B cell (primary cell): ENCODE measurements around the gene BMP7.

ENCODE experiments used
- EZH2 ChIP-seq: IDR thresholded peaks from 2 replicates; pipeline ENCODE4 v1.6.1; 2012; ENCODE audit warnings: borderline replicate concordance, low read depth, mild to moderate bottlenecking, moderate library complexity, low read length; ENCODE audit not compliant: insufficient read depth, poor library complexity, severe bottlenecking
- TF ChIP-seq, protein P1 (sequence below): fragments of 200-600 bp; IDR thresholded peaks from one replicate; pipeline ENCODE4 v1.8.0; 2022; ENCODE audit warnings: antibody characterized with exemption, mild to moderate bottlenecking

DNA sequence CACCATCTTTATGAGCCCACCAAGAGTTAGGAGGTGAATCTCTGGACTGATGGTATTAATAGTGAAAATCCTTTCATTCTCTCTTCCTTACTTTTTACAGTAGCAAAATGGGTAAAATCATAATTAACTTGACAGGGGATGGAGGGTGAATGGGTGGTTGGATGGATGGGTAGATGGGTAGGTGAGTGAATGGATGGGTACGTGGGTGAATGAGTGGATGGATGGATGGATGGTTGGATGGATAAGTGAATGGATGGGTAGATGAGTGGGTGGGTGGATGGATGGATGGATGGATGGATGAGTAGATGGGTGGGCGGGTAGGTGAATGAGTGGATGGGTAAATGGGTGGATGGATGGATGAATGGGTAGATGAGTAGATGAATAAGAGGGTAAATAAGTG, 63.2 kb downstream of the BMP7 start:
- TF ChIP-seq, protein P1, sequence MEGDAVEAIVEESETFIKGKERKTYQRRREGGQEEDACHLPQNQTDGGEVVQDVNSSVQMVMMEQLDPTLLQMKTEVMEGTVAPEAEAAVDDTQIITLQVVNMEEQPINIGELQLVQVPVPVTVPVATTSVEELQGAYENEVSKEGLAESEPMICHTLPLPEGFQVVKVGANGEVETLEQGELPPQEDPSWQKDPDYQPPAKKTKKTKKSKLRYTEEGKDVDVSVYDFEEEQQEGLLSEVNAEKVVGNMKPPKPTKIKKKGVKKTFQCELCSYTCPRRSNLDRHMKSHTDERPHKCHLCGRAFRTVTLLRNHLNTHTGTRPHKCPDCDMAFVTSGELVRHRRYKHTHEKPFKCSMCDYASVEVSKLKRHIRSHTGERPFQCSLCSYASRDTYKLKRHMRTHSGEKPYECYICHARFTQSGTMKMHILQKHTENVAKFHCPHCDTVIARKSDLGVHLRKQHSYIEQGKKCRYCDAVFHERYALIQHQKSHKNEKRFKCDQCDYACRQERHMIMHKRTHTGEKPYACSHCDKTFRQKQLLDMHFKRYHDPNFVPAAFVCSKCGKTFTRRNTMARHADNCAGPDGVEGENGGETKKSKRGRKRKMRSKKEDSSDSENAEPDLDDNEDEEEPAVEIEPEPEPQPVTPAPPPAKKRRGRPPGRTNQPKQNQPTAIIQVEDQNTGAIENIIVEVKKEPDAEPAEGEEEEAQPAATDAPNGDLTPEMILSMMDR, result no peak
- no peak for TF ChIP-seq EZH2
